Measurements from ENCODE around the gene OR2M4.

GRCh38 chr1:248277876-248278275, 46.7 kb downstream of the OR2M4 start, which contains the start of gene OR2T33:
- no peak for TF ChIP-seq POLR2A (IDR thresholded peaks at IDR 0.05; ENCODE audit: borderline replicate concordance, extremely low read depth, insufficient read depth, insufficient read length)
- no peak for TF ChIP-seq CTCF (IDR thresholded peaks at IDR 0.05 in 2 of 3, conservative IDR thresholded peaks at IDR 0.05 in 1 of 3; ENCODE audit: borderline replicate concordance in 1 of 3, insufficient read depth in 1 of 3, low read depth in 2 of 3, low read length in 2 of 3)
- no peak for TF ChIP-seq EZH2phosphoT487 (IDR thresholded peaks at IDR 0.05; ENCODE audit: borderline replicate concordance)
- TF ChIP-seq MAX (IDR thresholded peaks at IDR 0.05) = no peak
- no peak for TF ChIP-seq ZFX (IDR thresholded peaks at IDR 0.05)
- no peak for TF ChIP-seq TCF7L2 (IDR thresholded peaks at IDR 0.05; ENCODE audit: borderline replicate concordance, extremely low read depth, insufficient read depth, insufficient read length)
- no peak for TF ChIP-seq RAD21 (IDR thresholded peaks at IDR 0.05; ENCODE audit: low read depth)
- TF ChIP-seq EZH2 (IDR thresholded peaks at IDR 0.05) = no peak
- no peak for TF ChIP-seq CBX3 (IDR thresholded peaks at IDR 0.05; ENCODE audit: low read depth)

All from HCT116 (cell line).